ENCODE data around the gene ALK.

GRCh38 chr2:29586919-29587318, 334.5 kb downstream of the ALK start:
- TF ChIP-seq CREB1 (IDR thresholded peaks at IDR 0.05; ENCODE audit: low read depth) (no peak), NFIC (IDR thresholded peaks at IDR 0.05) (no peak), EP300 (IDR thresholded peaks at IDR 0.05; ENCODE audit: borderline replicate concordance) (no peak), YY1 (IDR thresholded peaks at IDR 0.05; ENCODE audit: low read depth) (no peak), CEBPB (IDR thresholded peaks at IDR 0.05) (no peak), EGR1 (IDR thresholded peaks at IDR 0.05) (no peak), REST (IDR thresholded peaks at IDR 0.05; ENCODE audit: low read depth) (no peak), FOXM1 (IDR thresholded peaks at IDR 0.05; ENCODE audit: borderline replicate concordance, low read depth) (no peak), TCF12 (IDR thresholded peaks at IDR 0.05; ENCODE audit: low read depth) (no peak), RAD21 (IDR thresholded peaks at IDR 0.05; ENCODE audit: low read depth) (no peak)

All from Ishikawa (cell line).